Hematopoietic multipotent progenitor cell treated with erythropoietin and hydrocortisone succinate and interleukin-3 and kit ligand, for 15 days (in vitro differentiated cells): ENCODE results near the gene EPC1.

Experiments used
- DNase-seq: peaks from one replicate; pipeline ENCODE4 v3.0.0-alpha.2; 2015; ENCODE audit warnings: low spot score

Gene EPC1

GRCh38 chr10:32337350-32337749, 9.6 kb downstream of the EPC1 start:
- DNase-seq, result no peak

DNA sequence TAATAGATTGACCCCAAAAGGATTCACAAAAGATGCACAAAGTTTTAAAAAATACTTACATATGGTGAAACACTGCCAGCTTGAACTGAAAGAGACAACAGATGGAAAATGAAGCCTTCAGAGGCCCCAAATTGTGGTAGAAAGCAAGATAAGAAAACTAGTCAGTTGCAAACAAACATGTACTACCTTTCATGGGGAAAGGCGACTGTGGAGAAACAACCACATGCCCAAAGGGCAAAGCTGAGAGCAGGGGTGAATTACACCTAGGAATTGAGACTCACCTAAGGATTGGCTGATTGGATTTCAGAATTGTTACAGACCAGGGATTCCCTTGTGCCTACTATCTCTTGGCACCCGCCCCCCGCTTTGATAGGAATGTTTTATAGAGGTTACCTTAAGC, 13.1 kb downstream of the EPC1 start:
- DNase-seq, result no peak

DNA sequence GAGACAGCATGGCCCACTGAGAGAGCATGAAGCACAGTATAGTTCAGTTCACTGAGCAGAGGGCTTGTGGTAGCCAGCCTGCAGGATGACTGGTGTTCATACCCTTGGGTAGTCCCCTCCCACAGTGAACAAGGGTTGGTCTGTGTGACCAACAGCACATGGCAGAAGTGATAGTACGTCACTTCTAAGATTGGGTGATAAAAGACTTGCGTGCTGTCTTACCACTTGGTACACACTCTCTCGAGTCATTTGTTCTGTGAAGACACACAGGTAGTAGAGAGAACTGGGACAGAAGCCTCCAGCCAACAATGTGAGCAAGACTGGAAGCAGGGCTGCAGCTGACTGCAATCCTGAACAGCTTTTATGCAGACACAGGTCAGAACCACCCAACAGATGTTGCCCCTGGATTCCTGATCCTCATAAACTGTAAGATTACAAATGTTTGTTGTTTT, 14.6 kb downstream of the EPC1 start:
- DNase-seq, result peak; percentile 74

DNA sequence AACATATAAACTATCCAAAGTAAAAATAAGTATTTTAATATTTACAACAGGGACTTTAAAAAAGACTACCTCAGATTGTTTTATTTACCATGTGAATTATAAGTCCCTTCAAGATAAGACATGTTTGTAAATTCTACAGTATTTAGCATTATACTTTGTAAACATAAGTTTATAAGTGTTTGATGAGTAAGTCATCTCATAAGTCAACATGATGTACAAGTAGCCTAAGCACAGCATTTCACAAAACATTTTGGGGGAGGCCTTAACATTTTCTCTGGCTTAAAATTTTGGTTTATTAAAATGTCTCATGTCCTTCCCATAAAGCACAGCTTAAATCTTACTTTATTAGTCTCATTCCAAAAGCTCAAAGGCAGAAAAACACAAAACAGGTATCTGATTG, 15.4 kb downstream of the EPC1 start:
- no peak for DNase-seq

DNA sequence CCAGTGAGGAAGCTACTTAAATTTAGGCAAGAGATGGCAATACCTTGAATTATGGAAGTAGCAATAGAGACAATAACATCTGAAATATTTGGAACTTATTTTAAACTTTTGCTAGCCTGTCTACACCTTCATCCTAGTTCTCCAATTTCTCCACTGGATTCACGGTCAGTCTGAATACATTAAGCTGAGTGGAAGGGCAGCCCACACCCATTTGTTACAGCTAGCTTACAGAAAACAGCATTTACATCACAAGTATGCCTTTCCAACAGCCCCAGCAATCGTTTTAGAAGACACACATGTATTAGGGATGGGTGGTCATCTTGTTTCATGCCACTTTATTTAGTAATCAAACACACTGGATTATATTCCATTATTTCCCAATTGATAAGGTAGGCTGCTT, 16.7 kb downstream of the EPC1 start:
- no peak for DNase-seq

- DNase-seq, result no peak
Observed at GRCh38 chr10:32329061-32329460, 17.9 kb downstream of the EPC1 start.

- no peak for DNase-seq
Observed at GRCh38 chr10:32328499-32328898, 18.5 kb downstream of the EPC1 start.

DNA sequence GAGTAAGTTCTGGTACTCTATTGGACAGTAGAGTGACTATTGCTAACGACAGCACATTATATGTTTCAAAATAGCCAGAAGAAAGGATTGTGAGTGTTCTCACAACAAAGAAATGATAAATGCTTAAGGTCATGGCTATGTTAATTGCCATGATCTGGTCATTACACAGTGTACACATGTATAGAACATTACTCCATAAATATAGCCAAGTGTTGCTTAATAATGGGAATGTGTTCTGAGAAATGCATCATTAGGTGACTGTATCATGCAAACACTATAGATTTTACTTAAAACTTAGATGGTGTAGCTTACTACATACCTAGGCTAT, 19.6 kb downstream of the EPC1 start:
- no peak for DNase-seq

GRCh38 chr10:32326680-32327363, 20.1 kb downstream of the EPC1 start:
- DNase-seq, result no peak

GRCh38 chr10:32326119-32326518, 20.8 kb downstream of the EPC1 start:
- no peak for DNase-seq

DNA sequence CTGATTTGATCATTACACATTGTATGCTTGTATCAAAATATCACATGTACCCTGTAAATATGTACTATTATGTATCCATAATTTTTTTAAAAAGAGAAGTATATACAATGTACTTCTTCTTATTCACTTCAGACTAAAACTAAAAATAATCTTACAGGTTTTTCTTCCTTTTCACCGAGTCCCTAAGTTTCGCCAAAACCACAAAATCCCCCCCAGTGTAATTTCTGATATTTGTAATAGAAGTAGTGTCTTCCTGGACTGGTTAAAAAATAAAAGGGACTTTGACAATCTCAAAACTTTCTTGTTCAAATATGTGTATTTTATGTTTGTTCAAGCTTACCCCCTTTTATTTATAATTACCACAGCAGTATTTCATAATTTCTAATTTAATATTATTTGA, 23.9 kb downstream of the EPC1 start:
- no peak for DNase-seq

- DNase-seq, result no peak
Observed at GRCh38 chr10:32321016-32321631, 25.8 kb downstream of the EPC1 start.

DNA sequence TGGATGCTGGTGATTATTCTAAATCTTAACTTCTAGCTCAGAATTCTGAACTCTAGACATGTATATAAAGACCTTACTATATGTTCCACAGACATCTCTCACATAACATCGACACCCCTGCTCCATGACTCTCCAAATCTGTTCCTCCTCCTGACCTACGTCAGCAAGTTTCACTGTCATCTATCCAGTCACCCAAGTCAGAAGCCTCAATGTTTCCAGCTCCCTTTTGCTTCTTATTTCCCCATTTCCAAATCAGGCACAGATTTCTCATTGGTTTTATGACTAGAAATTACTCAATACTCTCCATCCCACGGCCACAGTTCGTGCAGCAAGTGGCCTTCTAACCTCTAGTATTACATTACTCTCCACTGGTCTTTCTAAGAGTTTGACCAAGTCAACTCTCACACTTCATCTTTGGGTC, 28.5 kb downstream of the EPC1 start:
- DNase-seq, result no peak

DNA sequence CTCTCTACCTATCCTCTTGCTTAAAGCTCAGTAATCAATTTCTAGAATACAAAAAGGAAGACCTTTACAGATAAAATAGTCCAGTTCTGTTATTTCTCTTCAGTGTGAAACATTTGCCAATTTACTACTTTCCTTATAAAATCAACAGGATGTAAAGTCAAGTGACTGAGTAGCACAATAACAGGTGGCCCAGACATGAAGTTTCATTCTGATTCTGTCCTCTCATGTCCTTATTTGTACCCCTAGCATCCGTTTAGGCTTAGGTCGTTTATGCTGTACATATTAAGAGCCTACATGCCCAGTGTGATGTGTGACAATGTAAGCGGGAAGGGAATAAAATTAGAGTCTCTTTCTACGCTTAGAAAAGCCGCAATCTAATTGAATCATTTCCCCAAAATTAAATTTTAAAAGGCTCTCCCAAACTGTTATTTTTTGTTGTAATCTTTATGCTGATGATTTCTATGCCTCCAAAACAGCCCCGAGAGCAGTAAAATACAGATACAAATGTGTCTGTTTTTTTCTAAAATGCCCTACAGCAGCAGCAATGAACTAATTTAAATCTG, 29.1 kb downstream of the EPC1 start:
- no peak for DNase-seq

DNA sequence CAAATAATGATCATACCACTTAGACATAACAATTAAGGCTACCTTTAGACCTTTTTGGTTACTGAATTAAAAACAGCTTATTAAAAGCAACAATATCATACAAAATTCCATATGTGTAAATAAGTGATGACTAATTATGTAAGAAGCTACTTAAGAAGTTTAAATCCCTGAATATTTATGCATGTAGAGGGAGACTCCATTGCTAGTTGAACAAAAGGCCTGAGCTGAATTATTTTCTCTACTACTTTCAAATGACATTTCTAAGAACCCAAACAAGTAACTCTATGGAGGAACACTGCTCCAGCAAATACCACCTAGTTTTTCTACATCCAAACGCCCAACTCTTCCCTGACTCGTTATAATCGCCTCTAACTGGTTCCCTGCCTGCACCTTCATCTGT, 31.5 kb downstream of the EPC1 start:
- DNase-seq, result no peak

- no peak for DNase-seq
Observed at GRCh38 chr10:32314588-32314987, 32.4 kb downstream of the EPC1 start.

DNA sequence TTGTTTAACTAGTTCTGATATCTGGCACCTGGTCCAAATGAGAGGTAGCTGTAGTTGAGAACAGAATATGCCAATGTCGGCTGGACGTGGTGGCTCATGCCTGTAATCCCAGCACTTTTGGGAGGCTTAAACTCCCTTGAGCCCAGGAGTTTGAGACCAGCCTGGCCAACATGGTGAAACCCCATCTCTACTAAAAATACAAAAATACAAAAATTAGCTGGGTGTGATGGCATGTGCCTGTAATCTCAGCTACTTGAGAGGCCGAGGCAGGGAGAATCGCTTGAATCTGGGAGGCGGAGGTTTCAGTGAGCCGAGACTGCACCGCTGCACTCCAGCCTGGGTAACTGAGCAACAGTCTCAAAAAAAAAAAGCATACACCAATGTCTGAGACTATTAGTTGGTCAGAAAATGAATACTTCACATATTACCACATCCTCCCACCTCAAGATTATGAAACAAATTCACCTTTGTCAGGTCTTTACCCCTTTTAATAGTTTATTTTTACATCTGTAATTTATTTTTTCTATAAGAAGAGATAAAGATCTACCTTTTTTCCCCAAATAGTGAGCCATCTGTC, 38.8 kb downstream of the EPC1 start:
- DNase-seq, result no peak

DNA sequence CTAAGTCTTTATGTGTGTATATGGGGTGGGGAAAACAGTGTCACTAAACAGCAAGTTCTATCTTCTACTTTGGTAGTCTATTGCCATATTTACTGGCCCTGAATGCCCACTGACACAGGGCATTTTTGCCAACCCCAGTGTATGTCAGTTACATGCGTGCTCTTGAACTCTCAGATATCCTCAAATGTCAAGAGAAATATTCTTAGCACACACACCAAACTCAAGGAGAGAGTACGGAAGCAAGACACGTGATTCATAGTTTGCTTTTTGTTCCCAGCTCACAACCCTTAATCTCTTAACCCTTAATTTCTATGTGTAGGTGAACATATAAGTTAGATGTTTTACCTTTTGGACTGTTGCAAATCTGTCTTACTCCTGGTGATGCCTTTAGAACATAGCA, 39.3 kb downstream of the EPC1 start:
- no peak for DNase-seq

DNA sequence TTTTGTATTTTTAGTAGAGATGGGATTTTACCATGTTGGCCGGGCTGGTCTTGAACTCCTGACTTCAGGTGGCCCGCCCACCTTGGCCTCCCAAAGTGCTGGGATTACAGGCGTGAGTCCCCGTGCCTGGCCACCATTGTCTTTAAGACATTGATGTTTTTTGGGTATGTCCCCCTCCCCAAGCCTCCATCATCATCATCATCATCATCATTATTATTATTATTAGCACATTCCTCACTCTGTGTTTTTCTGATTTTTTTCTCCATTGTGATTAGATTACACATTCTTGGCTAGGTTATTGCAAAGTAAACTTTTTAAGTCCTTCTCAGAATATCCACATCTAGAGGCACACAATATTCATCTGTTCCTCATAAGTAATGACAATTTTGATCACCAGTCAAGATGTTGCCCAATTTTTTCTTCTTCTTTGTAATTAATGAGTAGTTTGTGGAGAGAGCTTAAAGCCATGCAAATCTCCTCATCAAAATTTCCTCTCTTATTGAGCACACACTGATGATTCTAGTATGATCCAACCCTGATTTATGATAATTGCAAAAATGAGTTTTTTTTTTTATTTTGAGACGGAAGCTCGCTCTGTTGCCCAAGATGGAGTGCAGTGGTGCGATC, 47.5 kb downstream of the EPC1 start:
- no peak for DNase-seq

- DNase-seq, result no peak
Observed at GRCh38 chr10:32298075-32298812, 48.7 kb downstream of the EPC1 start.

- DNase-seq, result no peak
Observed at GRCh38 chr10:32295027-32295426, 51.9 kb downstream of the EPC1 start.

- DNase-seq, result no peak
Observed at GRCh38 chr10:32293581-32293980, 53.4 kb downstream of the EPC1 start.
